ENCODE data around the gene KIF12.
"Not testable (repeated sequence)": the region's sequence is repeated elsewhere in the genome, so short reads cannot be mapped to it uniquely, and the experiment has no call there.

KIF12 gene

GRCh38 chr9:114138552-114138971 is 39.5 kb upstream of the KIF12 start:
- TF ChIP-seq ZFX (IDR thresholded peaks at IDR 0.05) (no peak), CTCF (conservative IDR thresholded peaks at IDR 0.05) (no peak)
- H3K27ac ChIP-seq = no peak overlapping the region

DNA sequence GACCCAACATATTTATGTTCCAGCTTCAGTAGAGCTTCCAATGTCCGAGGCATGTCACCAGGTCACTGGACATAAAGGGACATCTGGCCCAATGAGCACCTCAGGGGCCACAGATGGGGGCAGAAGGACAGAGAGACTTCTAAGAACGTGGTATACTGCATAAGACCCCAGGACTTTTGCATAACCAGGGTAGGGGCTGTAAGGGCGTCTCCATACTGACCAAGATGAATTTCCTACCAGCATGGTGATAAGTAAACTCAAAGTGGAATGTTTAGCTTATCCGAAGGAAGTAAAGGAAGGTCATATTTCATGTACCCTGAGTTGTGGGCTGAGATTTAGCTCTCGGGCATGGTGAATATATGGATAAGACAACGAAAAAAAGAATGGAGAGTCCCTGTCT is 38.7 kb upstream of the KIF12 start:
- H3K27ac ChIP-seq = no peak overlapping the region
- TF ChIP-seq ZFX (IDR thresholded peaks at IDR 0.05) (no peak), CTCF (conservative IDR thresholded peaks at IDR 0.05) (no peak)

GRCh38 chr9:114134827-114135396 is 35.8 kb upstream of the KIF12 start:
- no peak overlapping the region for H3K27ac ChIP-seq
- TF ChIP-seq CTCF (conservative IDR thresholded peaks at IDR 0.05) (no peak), ZFX (IDR thresholded peaks at IDR 0.05) (no peak)

GRCh38 chr9:114132550-114132918 is 33.4 kb upstream of the KIF12 start:
- no peak overlapping the region for H3K27ac ChIP-seq
- TF ChIP-seq CTCF (conservative IDR thresholded peaks at IDR 0.05) (no peak), ZFX (IDR thresholded peaks at IDR 0.05) (no peak)

GRCh38 chr9:114131808-114132549 is 32.9 kb upstream of the KIF12 start:
- TF ChIP-seq ZFX (IDR thresholded peaks at IDR 0.05) = no peak
- no peak for TF ChIP-seq CTCF (conservative IDR thresholded peaks at IDR 0.05)
- no peak overlapping the region for H3K27ac ChIP-seq

GRCh38 chr9:114130624-114131277 is 31.7 kb upstream of the KIF12 start:
- no peak overlapping the region for H3K27ac ChIP-seq
- TF ChIP-seq CTCF (conservative IDR thresholded peaks at IDR 0.05) (no peak), ZFX (IDR thresholded peaks at IDR 0.05) (no peak)

- H3K27ac ChIP-seq = no peak overlapping the region
- no peak for TF ChIP-seq ZFX (IDR thresholded peaks at IDR 0.05)
- no peak for TF ChIP-seq CTCF (conservative IDR thresholded peaks at IDR 0.05)
These were observed 31.0 kb upstream of the KIF12 start for GRCh38 chr9:114130141-114130540.

DNA sequence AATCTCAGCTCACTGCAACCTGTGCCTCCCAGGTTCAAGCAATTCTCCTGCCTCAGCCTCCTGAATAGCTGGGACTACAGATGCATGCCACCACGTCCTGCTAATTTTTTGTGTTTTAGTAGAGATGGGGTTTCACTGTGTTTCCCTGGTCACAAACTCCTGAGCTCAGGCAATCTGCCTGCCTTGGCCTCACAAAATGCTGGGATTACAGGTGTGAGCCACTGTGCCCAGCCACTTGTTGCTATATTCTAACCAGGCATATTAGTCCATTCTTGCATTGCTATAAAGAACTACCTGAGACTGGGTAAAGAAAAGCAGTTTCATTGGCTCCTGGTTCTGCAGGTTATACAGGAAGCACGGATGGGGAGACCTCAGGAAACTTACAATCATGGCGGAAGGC is 29.7 kb upstream of the KIF12 start:
- not testable (repeated sequence) for H3K27ac ChIP-seq
